Hepatocyte (in vitro differentiated cells): ENCODE measurements around the gene ETS2.

Experiments used
- EZH2phosphoT487 ChIP-seq: fragments of 200-600 bp; sonication (generic); IDR thresholded peaks from one replicate; pipeline ENCODE4 v1.6.1; 2018; ENCODE audit warnings: antibody characterized with exemption, mild to moderate bottlenecking, low read depth, moderate library complexity; ENCODE audit not compliant: unreplicated experiment, severe bottlenecking
- TF ChIP-seq, protein P1 (sequence below): fragments of 200-600 bp; sonication (generic); IDR thresholded peaks from 2 replicates; pipeline ENCODE4 v1.5.1; 2016; ENCODE audit warnings: antibody characterized with exemption, mild to moderate bottlenecking; ENCODE audit not compliant: poor library complexity

DNA sequence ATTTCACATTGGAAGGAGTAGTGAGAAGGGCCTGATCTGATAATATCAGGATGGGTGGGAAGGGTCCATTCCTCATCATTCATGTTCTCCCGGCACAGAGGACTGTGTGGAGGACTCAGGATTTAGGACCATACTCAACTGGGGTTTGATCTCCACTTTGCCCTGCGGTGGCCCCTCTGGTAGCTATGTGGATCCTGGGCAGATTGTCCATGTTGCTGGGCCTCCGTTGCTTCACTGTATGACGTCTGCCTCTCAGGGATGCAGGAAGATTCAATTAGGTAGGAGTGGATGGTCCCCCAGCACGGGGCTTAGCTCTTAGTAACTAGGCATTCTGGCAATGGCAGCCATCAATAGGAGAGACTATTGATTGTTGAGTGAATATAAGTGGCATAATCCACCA, 2.3 kb downstream of the ETS2 start:
- TF ChIP-seq, protein P1, sequence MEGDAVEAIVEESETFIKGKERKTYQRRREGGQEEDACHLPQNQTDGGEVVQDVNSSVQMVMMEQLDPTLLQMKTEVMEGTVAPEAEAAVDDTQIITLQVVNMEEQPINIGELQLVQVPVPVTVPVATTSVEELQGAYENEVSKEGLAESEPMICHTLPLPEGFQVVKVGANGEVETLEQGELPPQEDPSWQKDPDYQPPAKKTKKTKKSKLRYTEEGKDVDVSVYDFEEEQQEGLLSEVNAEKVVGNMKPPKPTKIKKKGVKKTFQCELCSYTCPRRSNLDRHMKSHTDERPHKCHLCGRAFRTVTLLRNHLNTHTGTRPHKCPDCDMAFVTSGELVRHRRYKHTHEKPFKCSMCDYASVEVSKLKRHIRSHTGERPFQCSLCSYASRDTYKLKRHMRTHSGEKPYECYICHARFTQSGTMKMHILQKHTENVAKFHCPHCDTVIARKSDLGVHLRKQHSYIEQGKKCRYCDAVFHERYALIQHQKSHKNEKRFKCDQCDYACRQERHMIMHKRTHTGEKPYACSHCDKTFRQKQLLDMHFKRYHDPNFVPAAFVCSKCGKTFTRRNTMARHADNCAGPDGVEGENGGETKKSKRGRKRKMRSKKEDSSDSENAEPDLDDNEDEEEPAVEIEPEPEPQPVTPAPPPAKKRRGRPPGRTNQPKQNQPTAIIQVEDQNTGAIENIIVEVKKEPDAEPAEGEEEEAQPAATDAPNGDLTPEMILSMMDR: no peak
- no peak for TF ChIP-seq EZH2phosphoT487
